GM21367 (cell line): ENCODE measurements around the gene TTC13.
A peak's percentile ranks its signal among the peaks of the same experiment; 100 is the strongest.

Experiments used
- ATAC-seq: cut with Tn5 transposase; IDR thresholded peaks from one replicate; pipeline ENCODE4 v1.9.1; 2021; ENCODE audit not compliant: unreplicated experiment

Gene TTC13

GRCh38 chr1:230957580-230957989 is 21.1 kb downstream of the TTC13 start:
- peak; percentile 89 for ATAC-seq

- ATAC-seq, result no peak
These were observed 28.3 kb downstream of the TTC13 start for GRCh38 chr1:230950404-230950803.

DNA sequence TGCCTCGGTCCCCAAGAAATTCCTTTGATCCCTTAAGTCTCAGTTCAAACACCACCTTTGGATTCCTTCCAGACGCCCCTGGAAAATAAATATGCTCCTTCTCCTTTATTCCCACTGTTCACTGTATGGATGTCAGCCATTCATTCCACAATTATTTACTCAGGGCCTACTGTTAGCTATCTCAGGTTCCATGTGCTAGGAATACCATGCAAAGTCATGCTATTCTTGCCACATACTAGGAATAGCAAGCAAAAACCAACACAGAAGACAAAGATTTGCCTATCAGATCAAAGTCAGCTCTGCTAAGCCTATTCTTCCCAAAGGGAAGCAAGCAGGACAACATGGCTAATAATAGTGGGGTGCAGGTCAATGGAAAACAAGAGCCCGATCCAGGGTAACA is 29.8 kb downstream of the TTC13 start:
- ATAC-seq, result no peak

DNA sequence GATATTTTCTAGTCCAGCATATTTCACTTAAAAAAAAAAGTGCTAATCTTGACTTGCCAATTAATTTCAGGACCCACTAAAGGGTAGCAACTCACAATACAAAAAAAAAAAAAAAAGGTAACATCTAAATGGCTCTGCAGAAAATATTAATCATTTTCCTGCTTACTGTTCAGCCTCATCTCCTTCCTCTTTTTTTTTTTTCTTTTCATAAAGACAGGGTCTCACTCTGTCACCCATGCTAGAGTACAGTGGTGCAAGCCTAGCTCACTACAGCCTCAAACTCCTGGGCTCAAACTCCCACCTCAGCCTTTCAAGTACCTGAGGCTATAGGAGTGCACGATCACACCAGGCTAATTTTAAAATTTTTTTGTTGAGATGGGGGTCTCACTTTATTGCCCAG is 30.4 kb downstream of the TTC13 start:
- ATAC-seq, result no peak

DNA sequence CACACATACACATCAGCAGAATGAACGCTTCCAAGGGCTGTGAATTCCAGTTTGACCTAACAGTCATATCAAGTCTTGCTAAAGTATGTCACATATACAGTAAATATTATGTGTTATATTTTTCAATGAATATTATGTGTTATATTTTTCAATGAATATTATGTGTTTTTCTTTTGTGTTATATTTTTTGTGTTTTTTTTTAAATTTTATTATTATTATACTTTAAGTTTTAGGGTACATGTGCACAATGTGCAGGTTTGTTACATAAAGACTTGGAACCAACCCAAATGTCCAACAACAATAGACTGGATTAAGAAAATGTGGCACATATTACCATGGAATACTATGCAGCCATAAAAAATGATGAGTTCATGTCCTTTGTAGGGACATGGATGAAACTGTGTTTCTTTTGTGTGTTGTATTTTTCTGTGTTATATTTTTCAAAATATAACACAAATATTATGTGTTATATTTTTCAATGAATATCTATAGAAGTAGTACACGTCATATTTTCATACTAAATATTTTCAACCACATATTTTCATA is 35.5 kb downstream of the TTC13 start:
- no peak for ATAC-seq

DNA sequence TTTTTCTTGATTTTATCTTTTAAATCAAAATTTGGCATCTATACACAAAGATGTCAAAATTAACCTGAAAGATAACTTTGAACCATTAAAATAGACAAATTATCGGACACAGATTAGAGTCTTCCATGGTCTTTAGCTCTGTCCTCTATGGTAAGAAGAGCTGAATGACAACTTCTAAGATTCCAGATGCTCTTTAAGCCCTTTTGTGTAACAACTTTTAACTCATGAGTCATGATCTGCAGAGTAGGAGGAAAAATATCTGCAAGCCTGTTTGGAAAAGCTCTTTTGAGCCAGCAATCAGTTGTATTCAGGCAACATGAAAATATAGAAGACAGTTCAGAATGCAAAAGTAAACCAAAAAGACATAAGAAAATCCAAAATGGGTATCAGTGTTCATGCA is 37.8 kb downstream of the TTC13 start:
- ATAC-seq, result no peak

DNA sequence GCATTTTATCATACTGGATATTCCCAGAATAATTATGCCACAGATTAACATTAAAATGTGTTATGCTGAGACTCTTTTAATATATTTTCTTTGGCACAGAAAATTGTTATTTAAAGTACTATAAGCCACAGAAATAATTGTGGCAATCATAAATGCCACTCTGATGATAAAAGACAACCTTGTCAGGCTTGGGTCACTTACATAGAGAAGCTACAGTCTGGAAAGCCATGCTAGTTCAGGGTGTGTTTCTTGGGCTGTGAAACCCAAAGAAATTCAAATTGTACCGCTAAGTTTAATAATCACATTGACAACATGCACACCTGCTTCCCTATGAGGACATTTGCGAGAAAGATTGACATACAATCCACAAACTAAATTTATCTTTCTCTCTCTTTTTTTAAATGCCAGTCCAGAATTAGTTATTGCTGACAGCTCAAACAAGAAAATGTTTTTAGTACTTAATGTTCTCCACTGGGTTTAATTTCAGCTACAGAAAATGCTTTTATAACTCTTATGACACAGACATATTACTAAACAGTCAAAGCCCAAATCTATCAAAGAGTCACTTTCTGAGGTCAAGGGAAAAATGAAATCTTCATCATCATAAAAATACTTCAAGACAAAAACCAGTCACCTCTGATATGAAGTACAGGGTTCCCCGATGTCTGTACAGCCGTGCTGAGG is 38.7 kb downstream of the TTC13 start:
- no peak for ATAC-seq

DNA sequence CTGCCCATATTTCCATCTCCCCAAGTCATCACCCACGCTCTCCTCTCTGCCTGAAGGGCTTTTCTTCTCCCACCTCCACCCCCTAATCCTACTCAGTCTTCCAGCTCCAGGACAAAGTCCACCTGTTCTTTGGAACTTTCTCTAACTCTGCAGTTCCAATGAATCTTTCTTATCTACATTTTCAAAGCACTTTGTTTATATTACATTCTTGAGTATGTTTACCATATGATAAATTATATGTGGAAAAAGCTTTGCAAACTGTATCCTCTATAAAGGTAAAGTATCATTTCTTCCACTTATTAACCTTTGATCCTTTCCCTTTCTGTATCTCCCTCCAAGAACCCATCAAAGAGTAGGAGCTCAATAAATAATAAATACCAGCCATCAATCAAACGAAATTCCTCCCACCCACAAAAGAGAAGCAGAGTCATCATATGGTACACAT is 39.7 kb downstream of the TTC13 start:
- ATAC-seq, result no peak

GRCh38 chr1:230937371-230937770 is 41.3 kb downstream of the TTC13 start:
- no peak for ATAC-seq

- no peak for ATAC-seq
These were observed 42.2 kb downstream of the TTC13 start for GRCh38 chr1:230936475-230936874.

DNA sequence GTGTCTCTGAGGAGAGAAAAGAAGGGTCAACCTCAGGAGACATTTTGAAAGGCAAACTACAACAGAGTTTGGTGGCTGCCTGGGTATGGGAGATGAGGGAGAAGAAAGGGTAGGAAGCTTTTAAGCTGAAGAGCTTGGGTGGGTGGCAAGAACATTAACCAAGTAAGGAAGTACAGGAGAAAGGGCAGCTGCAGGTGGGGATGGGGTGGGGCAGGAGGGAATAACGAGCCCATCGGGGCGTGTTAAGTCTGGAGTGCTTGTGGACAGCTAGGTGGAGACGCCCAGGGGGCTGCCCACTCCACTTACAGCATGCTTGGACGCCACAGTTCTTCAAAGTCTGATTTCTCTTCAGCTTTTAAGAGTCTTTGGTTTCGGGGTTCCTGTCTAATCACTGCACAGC is 42.8 kb downstream of the TTC13 start:
- ATAC-seq, result no peak

- ATAC-seq, result no peak
These were observed 47.7 kb downstream of the TTC13 start for GRCh38 chr1:230930986-230931385.

DNA sequence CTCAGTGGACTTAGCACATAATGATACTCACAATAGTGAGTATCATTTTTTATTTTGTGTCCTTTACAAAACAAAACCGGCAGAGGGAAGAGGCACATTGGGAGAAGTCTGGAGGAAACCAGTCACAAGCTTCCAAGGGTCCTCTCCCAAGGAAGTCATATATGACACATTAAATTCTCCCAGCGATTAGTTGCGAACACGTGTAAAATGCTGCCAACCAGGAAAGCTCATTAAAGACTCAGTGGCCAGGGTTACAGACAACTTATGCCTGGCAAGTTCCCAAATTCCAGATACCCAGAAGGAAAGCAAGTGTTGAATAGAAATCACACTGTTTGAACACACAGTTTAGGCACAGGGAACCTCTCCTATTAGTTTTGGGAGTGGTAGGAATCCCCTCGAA is 52.5 kb downstream of the TTC13 start:
- no peak for ATAC-seq

DNA sequence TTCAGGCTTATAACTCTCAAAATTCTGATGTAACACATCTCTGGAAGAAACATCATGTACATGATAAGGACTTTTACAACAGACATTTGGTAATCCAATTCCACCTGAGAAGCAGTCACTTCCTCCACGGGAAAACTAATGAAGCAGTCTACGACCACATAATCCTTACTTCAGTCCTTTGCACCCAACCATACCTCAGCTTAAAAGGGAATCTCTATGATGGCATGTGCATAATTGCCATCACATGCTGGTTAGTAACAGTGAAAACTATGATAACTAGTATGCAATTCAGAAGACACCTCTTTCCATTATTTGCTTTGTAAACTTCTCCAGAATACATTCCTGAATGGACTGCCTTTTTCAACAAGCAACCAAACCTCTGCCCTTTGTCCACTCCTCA is 53.1 kb downstream of the TTC13 start:
- no peak for ATAC-seq

GRCh38 chr1:230923176-230923575 is 55.5 kb downstream of the TTC13 start:
- ATAC-seq, result no peak

GRCh38 chr1:230922620-230923019 is 56.0 kb downstream of the TTC13 start:
- ATAC-seq, result no peak

DNA sequence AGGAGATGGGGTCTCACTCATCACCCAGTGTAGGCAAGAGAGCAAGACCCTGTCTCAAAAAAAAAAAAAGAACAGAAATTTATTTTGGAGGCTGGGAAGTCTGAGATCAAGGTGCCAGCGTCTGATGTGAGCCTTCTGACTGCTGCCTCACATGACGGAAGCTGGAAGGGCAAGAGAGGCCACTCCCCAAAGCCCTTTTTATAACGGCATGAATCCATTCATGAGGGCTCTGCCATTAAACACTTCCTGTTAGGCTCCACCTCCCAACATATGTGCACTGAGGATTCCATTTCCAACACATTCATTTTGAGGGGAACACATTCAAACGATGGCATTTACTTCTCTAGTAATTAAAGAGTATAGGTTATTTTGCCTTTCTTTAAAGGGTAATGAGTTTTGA is 59.5 kb downstream of the TTC13 start:
- ATAC-seq, result no peak

- ATAC-seq, result no peak
These were observed 61.2 kb downstream of the TTC13 start for GRCh38 chr1:230917284-230918135.

DNA sequence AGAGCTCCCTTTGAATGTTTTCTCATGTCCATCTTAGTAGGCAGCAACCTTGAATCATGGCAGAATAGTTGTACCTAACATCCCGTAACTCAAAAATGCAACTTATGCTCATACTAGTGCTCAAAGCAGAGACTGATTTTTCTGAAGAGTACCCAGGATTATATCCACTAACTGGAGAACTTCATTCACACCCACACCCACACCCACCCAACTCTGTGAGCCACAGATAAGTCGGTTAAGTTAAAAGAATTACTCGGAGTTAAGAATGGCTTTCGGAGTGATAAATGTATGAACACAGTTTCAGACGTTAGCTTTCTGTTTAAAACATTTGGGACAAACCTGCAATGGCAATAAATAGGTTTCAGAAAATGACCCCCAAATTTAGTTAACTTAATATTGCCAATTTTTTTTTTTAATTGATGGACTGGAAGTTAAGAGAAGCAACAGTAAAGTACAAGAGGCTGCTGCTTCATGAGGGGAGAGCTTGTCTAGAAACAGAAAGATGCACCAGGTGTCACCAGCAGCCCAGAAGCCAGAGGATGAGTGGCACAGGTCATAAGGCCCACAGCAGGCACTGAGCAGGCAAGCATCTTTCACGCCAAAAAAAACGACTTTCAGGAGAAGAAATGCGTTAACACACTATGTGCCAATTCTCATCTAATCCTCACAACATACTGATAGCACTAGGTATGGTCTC is 61.9 kb downstream of the TTC13 start:
- no peak for ATAC-seq

GRCh38 chr1:230915078-230915477 is 63.6 kb downstream of the TTC13 start:
- ATAC-seq, result no peak

DNA sequence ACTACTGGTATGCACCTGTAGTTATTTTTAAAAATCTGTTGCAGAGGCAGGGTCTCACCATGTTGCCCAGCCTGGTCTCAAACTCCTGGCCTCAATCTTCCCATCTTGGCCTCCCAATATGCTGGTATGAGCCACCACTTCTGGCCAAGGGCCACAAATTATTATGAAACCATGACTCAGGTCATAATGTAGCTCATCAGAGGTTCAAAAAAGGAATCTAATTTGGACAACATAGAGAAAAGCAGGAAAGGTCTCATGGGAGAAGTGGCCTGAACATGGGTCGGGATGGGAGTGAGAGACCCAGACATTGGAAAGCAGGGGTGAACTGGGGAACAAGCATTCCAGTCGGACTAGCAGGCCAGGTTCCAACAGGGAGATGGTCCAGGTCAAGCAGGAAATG is 65.2 kb downstream of the TTC13 start:
- ATAC-seq, result no peak

- no peak for ATAC-seq
These were observed 67.9 kb downstream of the TTC13 start for GRCh38 chr1:230910755-230911117.
